Sigmoid colon (tissue), 7 donors: ENCODE data around the gene PFDN6. TPM values are rescaled to one million over a fixed set of nuclear protein-coding genes. Genes with fewer than 3 reads are reported as not detected.

Source experiments
- DNase-seq: peaks from one replicate; pipeline ENCODE4 v3.0.0-alpha.2; 2019
- H3K27ac ChIP-seq, 4 donors: fragments of 200-600 bp; sonication (generic); one replicate each; pipeline ENCODE4 v1.5.1; 2016 to 2019; ENCODE audit warnings: mild to moderate bottlenecking in 1 of 4
- H3K27me3 ChIP-seq, 3 donors: fragments of 200-600 bp; sonication (generic); one replicate each; pipeline ENCODE4 v1.5.1; 2019; ENCODE audit warnings: mild to moderate bottlenecking in 1 of 3
- H3K36me3 ChIP-seq, 4 donors: fragments of 200-600 bp; sonication (generic); one replicate each; pipeline ENCODE4 v1.5.1; 2016 to 2019
- H3K4me1 ChIP-seq, 4 donors: fragments of 200-600 bp; sonication (generic); one replicate each; pipeline ENCODE4 v1.5.1; 2017 to 2019
- H3K4me3 ChIP-seq, 4 donors: fragments of 200-600 bp; sonication (generic); one replicate each; pipeline ENCODE4 v1.5.1; 2017 to 2019; ENCODE audit warnings: mild to moderate bottlenecking in 2 of 4, moderate library complexity in 1 of 4
- H3K9me3 ChIP-seq, 4 donors: fragments of 200-600 bp in 3 of 4; sonication (generic) in 3 of 4; one replicate each; pipeline versions ENCODE4 v1.5.1 to v1.6.1; 2013 to 2019
- EP300 ChIP-seq, 4 donors: sonication (generic); formaldehyde crosslinking; IDR thresholded peaks; one replicate each; pipeline ENCODE4 v1.6.1; 2017; ENCODE audit warnings: antibody characterized with exemption in 4 of 4
- POLR2A ChIP-seq, 2 donors: fragments of 450-650 bp; IDR thresholded peaks; one replicate each; pipeline ENCODE4 v1.6.1; 2016; ENCODE audit warnings: antibody characterized with exemption in 2 of 2, mild to moderate bottlenecking in 2 of 2, moderate library complexity in 2 of 2
- POLR2AphosphoS5 ChIP-seq, 4 donors: sonication (generic); formaldehyde crosslinking; IDR thresholded peaks; one replicate each; pipeline ENCODE4 v1.6.1; 2017; ENCODE audit warnings: antibody characterized with exemption in 4 of 4
- WGBS, 2 donors: extraction: QIAGEN DNeasy Blood & Tissue Kit; methylation state at CpG; one replicate each; pipeline ENCODE4 v1.1.7; 2013; 5-methylcytosine and 5-hydroxymethylcytosine counted together
- intact Hi-C: fragments of 100-400 bp; cut with DNase I; formaldehyde crosslinking; loops from one replicate; pipeline ENCODE4 v1.15.1; 2023
- polyA plus RNA-seq, 3 donors: library from polyadenylated mRNA; stranded (reverse); fragments of 200-250 nt; gene quantifications; one replicate each; pipeline ENCODE4 v1.2.3, GENCODE V29; 2013
- total RNA-seq, 4 donors: library from RNA; depleted of rRNA; stranded (reverse); fragments of >200 nt; gene quantifications; one replicate each; pipeline ENCODE4 v1.1.0, GENCODE V29; 2016
- TF ChIP-seq, protein P1 (sequence below), 4 experiments: fragments of 450-650 bp in 3 of 4; fragments of 200-600 bp in 1 of 4; IDR thresholded peaks; one replicate each; pipeline ENCODE4 v1.5.1; 2016 to 2019; ENCODE audit warnings: antibody characterized with exemption in 4 of 4, mild to moderate bottlenecking in 3 of 4, moderate library complexity in 2 of 4
- donor health status: healthy with polysubstance abuse.
- donor health status: Bipolar disorder and iron deficiency.
- donor health status: healthy.

PFDN6 gene
- total and polyA plus RNA-seq, 7 donors = 7.5 to 173 (median 56.1) TPM

DNA sequence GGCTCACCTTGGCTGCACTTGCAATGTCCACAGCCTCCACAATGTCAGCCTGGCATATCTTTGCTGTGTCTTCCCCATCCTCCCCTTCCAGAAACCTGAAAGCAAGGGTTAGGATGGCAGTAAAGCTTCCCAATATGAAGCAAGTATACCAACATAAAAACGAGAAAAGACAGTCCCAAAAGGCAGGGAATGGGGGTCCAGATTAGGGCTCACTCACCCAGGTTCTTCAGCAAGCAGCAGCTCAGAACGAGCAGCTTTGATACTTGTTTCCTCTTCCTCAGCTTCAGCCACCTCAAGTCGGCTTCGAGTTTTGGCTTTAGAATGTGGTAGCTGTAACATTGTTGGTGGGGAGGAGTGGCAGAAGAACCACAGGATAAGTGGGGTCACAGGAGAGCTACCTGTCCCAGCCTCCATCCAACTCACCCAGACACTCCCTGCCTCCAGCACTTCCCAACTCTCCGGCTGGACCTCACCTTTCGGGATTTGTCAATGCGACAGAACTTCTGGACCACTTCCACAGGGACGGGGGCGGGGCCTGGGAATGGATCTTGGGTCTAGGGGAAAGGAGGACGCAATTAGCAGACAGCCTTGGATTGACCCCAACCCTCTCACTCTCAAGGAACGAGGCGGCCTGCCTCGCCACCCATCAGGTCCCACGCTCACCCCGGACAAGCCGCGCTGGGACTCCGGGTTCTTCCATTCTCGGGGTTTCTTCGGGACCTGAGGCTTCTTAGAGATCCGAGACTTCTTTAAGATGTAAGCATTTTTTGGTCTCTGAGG lies 1.1 kb upstream of the PFDN6 start:
- H3K4me3 ChIP-seq = peak overlapping the region; percentile 61 to 73 (median 69)
- no peak for DNase-seq
- WGBS, 2 donors = 7 to 13% methylated on average over 21 of the region's 21 CpGs
- H3K9me3 ChIP-seq = no peaks in the 10 kb centered on the region
- TF ChIP-seq EP300 (IDR thresholded peaks at IDR 0.05) = no peak
- TF ChIP-seq, protein P1, sequence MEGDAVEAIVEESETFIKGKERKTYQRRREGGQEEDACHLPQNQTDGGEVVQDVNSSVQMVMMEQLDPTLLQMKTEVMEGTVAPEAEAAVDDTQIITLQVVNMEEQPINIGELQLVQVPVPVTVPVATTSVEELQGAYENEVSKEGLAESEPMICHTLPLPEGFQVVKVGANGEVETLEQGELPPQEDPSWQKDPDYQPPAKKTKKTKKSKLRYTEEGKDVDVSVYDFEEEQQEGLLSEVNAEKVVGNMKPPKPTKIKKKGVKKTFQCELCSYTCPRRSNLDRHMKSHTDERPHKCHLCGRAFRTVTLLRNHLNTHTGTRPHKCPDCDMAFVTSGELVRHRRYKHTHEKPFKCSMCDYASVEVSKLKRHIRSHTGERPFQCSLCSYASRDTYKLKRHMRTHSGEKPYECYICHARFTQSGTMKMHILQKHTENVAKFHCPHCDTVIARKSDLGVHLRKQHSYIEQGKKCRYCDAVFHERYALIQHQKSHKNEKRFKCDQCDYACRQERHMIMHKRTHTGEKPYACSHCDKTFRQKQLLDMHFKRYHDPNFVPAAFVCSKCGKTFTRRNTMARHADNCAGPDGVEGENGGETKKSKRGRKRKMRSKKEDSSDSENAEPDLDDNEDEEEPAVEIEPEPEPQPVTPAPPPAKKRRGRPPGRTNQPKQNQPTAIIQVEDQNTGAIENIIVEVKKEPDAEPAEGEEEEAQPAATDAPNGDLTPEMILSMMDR (IDR thresholded peaks at IDR 0.05) = no peak
- no peak for TF ChIP-seq POLR2A (IDR thresholded peaks at IDR 0.05)
- TF ChIP-seq POLR2AphosphoS5 (IDR thresholded peaks at IDR 0.05) = no peak
- peaks cover 0 to 30% (median 23%) of the 10 kb centered on the region in 4 donors for H3K4me1 ChIP-seq
- no peaks in the 10 kb centered on the region for H3K27me3 ChIP-seq
- intact Hi-C loops = no loop called here
- peaks cover 14 to 68% (median 28%) of the 10 kb centered on the region in 4 donors for H3K36me3 ChIP-seq
- peak overlapping the region; percentile 80 to 88 (median 82) for H3K27ac ChIP-seq

DNA sequence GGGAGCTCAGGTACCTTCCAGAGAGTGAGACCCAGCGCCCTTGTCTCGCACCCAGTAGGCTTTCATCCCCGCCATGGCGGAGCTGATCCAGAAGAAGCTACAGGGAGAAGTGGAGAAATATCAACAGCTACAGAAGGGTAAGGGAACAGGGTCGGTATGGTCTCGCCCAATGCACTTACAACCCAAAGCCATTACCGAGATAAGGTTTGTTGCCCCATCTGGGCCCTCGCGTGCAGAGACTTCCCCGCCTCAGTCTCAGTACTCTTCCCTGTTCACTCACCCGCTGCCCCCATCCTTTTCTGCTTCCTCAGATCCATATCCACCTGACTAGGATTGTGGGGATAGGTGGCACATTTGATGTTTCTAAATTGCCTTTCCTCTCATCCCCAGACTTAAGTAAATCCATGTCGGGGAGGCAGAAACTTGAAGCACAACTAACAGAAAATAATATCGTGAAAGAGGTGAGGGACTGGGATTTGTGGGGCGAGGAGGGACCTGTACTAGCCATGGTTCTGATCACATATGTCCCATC lies 449 bp downstream of the PFDN6 start:
- Histone ChIP-seq H3K4me1 (peaks cover 0 to 30% (median 23%) of the 10 kb centered on the region in 4 donors), H3K4me3 (peak overlapping the region; percentile 61 to 73 (median 69)), H3K27ac (peak overlapping the region; percentile 80 to 88 (median 82)), H3K27me3 (no peaks in the 10 kb centered on the region), H3K9me3 (no peaks in the 10 kb centered on the region), H3K36me3 (peaks cover 14 to 70% (median 32%) of the 10 kb centered on the region in 4 donors)
- no peak for TF ChIP-seq POLR2AphosphoS5 (IDR thresholded peaks at IDR 0.05)
- no peak for TF ChIP-seq POLR2A (IDR thresholded peaks at IDR 0.05)
- TF ChIP-seq EP300 (IDR thresholded peaks at IDR 0.05) = no peak
- TF ChIP-seq, protein P1 (IDR thresholded peaks at IDR 0.05) = no peak
- intact Hi-C loops = no loop called here
- no peak for DNase-seq
- 3 to 5% methylated on average over 14 of the region's 14 CpGs for WGBS, 2 donors

DNA sequence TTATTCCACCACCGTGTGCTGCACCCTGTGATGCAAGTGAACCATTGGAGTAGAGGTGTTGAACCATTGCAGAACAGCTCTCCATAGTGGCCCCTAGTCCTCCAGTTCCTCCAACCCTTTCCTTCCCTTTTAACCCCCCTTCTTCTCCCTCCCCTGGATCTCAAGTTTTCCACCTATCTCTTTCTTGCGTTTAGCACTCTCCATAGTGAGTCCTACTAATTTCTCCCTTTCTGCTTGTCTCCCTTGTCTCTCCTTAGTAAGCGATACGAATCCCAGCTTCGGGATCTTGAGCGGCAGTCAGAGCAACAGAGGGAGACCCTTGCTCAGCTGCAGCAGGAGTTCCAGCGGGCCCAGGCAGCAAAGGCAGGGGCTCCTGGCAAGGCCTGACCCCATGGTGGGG lies 1.1 kb downstream of the PFDN6 start:
- TF ChIP-seq, protein P1 (IDR thresholded peaks at IDR 0.05) = no peak
- TF ChIP-seq POLR2AphosphoS5 (IDR thresholded peaks at IDR 0.05) = no peak
- no peak for TF ChIP-seq POLR2A (IDR thresholded peaks at IDR 0.05)
- no peak for TF ChIP-seq EP300 (IDR thresholded peaks at IDR 0.05)
- peaks cover 20 to 70% (median 38%) of the 10 kb centered on the region in 4 donors for H3K36me3 ChIP-seq
- WGBS, 2 donors = 76 to 81% methylated on average over 7 of the region's 7 CpGs
- no peak for DNase-seq
- H3K4me1 ChIP-seq = peaks cover 0 to 30% (median 23%) of the 10 kb centered on the region in 4 donors
- intact Hi-C loops = no loop called here
- H3K27ac ChIP-seq = peak overlapping the region in 1 of 4 donors; percentile 80
- H3K4me3 ChIP-seq = peak overlapping the region in 1 of 4 donors; percentile 61
- no peaks in the 10 kb centered on the region for H3K27me3 ChIP-seq
- no peaks in the 10 kb centered on the region for H3K9me3 ChIP-seq

DNA sequence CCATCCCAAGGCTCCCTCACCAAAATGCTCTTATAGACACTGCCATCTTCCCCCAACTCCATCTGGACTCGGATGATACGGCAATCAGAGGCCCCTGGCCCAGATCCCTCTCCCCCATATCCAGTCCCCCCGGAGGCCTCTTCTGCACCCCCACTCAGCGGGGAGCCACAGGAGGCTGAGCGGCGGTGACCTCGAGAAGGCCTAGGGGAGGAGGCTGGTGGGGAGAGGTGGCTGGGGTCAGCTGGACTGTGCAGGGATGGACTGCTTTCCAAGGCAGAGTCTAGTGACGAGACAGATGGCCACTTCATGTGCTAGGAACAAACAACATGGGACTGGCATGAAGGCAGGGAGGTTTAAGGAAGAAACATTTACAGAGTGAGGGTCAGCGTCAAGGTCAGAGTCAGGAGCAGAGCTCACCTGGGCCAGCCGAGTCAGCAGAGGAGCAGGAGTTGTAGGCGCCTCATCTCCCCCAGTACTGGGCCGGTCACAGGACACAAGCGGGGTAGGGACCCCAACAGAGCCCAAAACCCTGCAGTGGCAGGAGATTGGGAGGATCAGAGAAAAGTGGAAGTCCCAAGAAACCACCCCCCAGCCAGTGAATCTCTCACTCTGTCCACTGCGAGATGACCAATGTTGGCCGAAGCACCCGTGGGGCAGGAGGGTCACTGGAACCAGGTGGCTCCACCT lies 3.7 kb downstream of the PFDN6 start:
- Histone ChIP-seq H3K4me3 (no peak overlapping the region), H3K9me3 (no peaks in the 10 kb centered on the region), H3K36me3 (peaks cover 19 to 62% (median 37%) of the 10 kb centered on the region in 4 donors), H3K27ac (no peak overlapping the region), H3K4me1 (peaks cover 0 to 32% (median 28%) of the 10 kb centered on the region in 4 donors), H3K27me3 (no peaks in the 10 kb centered on the region)
- intact Hi-C loops = no loop called here
- no peak for TF ChIP-seq POLR2A (IDR thresholded peaks at IDR 0.05)
- TF ChIP-seq EP300 (IDR thresholded peaks at IDR 0.05) = no peak
- TF ChIP-seq POLR2AphosphoS5 (IDR thresholded peaks at IDR 0.05) = no peak
- no peak for DNase-seq
- WGBS, 2 donors = 91 to 92% methylated on average over 16 of the region's 16 CpGs
